PC-9 (cell line): ENCODE data around the gene WDR37. TPM values are rescaled to one million over a fixed set of nuclear protein-coding genes. Genes with fewer than 3 reads are reported as not detected.

ENCODE experiments used
- BruUV-seq: library from RNA; stranded (reverse); fragments of 400-500 nt; replicated peaks from 2 replicates; lab custom pipeline; 2021; lab: Mats Ljungman, UMichigan
- CTCF ChIA-PET: fragments of 300-600 bp; sonication (Branson Sonifier 250); formaldehyde crosslinking; loops from one replicate; lab custom pipeline; 2022; ENCODE audit warnings: antibody characterized with exemption; lab: Charles Lee
- POLR2A ChIA-PET: fragments of 300-600 bp; sonication (Branson Sonifier 250); formaldehyde crosslinking; loops from one replicate; lab custom pipeline; 2022; ENCODE audit warnings: antibody characterized with exemption; ENCODE audit not compliant: unreplicated experiment; lab: Charles Lee
- DNase-seq, 2 experiments: peaks; one replicate each; pipeline versions ENCODE4 v3.0.0 to v3.0.0-alpha.2; 2015 to 2022; ENCODE audit warnings: mixed read lengths in 1 of 2
- H2AFZ ChIP-seq: fragments of 200-600 bp; sonication (generic); 2 replicates; pipeline ENCODE4 v1.8.1; 2017; ENCODE audit warnings: antibody characterized with exemption
- H3F3A ChIP-seq: fragments of 200-600 bp; sonication (generic); 2 replicates; pipeline ENCODE4 v1.8.1; 2017; ENCODE audit warnings: antibody characterized with exemption, mild to moderate bottlenecking, low read depth; ENCODE audit not compliant: insufficient read depth
- H3K27ac ChIP-seq: fragments of 200-600 bp; sonication (generic); 2 replicates; pipeline ENCODE4 v1.6.1; 2016; ENCODE audit warnings: mixed run types
- H3K27me3 ChIP-seq: fragments of 200-600 bp; sonication (generic); 2 replicates; pipeline ENCODE4 v1.6.1; 2016; ENCODE audit warnings: low read depth, mixed run types; ENCODE audit not compliant: insufficient read depth
- H3K36me3 ChIP-seq: fragments of 200-600 bp; sonication (generic); 2 replicates; pipeline ENCODE4 v1.6.1; 2016; ENCODE audit warnings: low read depth, mixed run types
- H3K4me1 ChIP-seq: fragments of 200-600 bp; sonication (generic); replicated peaks from 2 replicates; pipeline ENCODE4 v1.6.1; 2016; ENCODE audit warnings: mixed run types; ENCODE audit not compliant: insufficient read depth
- H3K4me2 ChIP-seq: fragments of 200-600 bp; sonication (generic); 2 replicates; pipeline ENCODE4 v1.6.1; 2017; ENCODE audit warnings: mixed run types
- H3K4me3 ChIP-seq: fragments of 200-600 bp; sonication (generic); 2 replicates; pipeline ENCODE4 v1.6.1; 2016; ENCODE audit warnings: mixed run types
- H3K79me2 ChIP-seq: fragments of 200-600 bp; sonication (generic); 2 replicates; pipeline ENCODE4 v1.6.1; 2017; ENCODE audit warnings: low read depth, mixed run types
- H3K9me2 ChIP-seq: fragments of 200-600 bp; sonication (generic); 2 replicates; pipeline ENCODE4 v1.8.1; 2017; ENCODE audit warnings: mild to moderate bottlenecking; ENCODE audit not compliant: insufficient read depth
- H3K9me3 ChIP-seq: fragments of 200-600 bp; sonication (generic); 2 replicates; pipeline ENCODE4 v1.8.1; 2016; ENCODE audit warnings: low read depth; ENCODE audit not compliant: insufficient read depth
- H4K20me1 ChIP-seq: fragments of 200-600 bp; sonication (generic); 2 replicates; pipeline ENCODE4 v1.8.1; 2017; ENCODE audit not compliant: insufficient read depth
- EZH2 ChIP-seq: fragments of 200-600 bp; sonication (generic); IDR thresholded peaks from 2 replicates; pipeline ENCODE4 v1.8.0; 2017; ENCODE audit warnings: antibody characterized with exemption, low read depth
- intact Hi-C: fragments of 100-400 bp; cut with micrococcal nuclease; formaldehyde crosslinking; loops from one replicate; pipeline ENCODE4 v1.10.0; 2022; ENCODE audit not compliant: unreplicated experiment
- total RNA-seq: library from RNA; stranded (reverse); gene quantifications from 2 replicates; pipeline ENCODE4 v1.2.3, GENCODE V29; 2021
- TF ChIP-seq, protein P1 (sequence below): fragments of 200-600 bp; sonication (generic); conservative IDR thresholded peaks from 2 replicates; pipeline ENCODE4 v1.6.1; 2017; ENCODE audit warnings: mixed run types, antibody characterized with exemption, mild to moderate bottlenecking, moderate library complexity

The WDR37 gene
- total RNA-seq, 1 experiment from 2014 or later, result 12.3 TPM

GRCh38 chr10:1114719-1115606, 58.8 kb downstream of the WDR37 start:
- intact Hi-C loops, result loop anchor here (10.0 kb wide), 1 partner anchor 1930 kb away; no protein-coding TSS in a partner anchor
- CTCF ChIA-PET, result no interaction called here
- H3K9me2 ChIP-seq, result no peaks in the 10 kb centered on the region
- H3K27me3 ChIP-seq, result no peaks in the 10 kb centered on the region
- no peak overlapping the region for H3K4me2 ChIP-seq
- no peaks in the 10 kb centered on the region for H3K4me1 ChIP-seq
- H3K36me3 ChIP-seq, result no peaks in the 10 kb centered on the region
- H2AFZ ChIP-seq, result no peak overlapping the region
- H3K27ac ChIP-seq, result no peak overlapping the region
- TF ChIP-seq EZH2, result no peak
- TF ChIP-seq, protein P1, sequence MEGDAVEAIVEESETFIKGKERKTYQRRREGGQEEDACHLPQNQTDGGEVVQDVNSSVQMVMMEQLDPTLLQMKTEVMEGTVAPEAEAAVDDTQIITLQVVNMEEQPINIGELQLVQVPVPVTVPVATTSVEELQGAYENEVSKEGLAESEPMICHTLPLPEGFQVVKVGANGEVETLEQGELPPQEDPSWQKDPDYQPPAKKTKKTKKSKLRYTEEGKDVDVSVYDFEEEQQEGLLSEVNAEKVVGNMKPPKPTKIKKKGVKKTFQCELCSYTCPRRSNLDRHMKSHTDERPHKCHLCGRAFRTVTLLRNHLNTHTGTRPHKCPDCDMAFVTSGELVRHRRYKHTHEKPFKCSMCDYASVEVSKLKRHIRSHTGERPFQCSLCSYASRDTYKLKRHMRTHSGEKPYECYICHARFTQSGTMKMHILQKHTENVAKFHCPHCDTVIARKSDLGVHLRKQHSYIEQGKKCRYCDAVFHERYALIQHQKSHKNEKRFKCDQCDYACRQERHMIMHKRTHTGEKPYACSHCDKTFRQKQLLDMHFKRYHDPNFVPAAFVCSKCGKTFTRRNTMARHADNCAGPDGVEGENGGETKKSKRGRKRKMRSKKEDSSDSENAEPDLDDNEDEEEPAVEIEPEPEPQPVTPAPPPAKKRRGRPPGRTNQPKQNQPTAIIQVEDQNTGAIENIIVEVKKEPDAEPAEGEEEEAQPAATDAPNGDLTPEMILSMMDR, result no peak
- POLR2A ChIA-PET, result no interaction called here
- DNase-seq, result no peak
- H3F3A ChIP-seq, result no peaks in the 10 kb centered on the region
- H3K9me3 ChIP-seq, result no peaks in the 10 kb centered on the region
- no TSS peak for BruUV-seq
- no peak overlapping the region for H3K4me3 ChIP-seq
- no peaks in the 10 kb centered on the region for H3K79me2 ChIP-seq
- H4K20me1 ChIP-seq, result no peaks in the 10 kb centered on the region; the same call in 1 of the 2 replicates

DNA sequence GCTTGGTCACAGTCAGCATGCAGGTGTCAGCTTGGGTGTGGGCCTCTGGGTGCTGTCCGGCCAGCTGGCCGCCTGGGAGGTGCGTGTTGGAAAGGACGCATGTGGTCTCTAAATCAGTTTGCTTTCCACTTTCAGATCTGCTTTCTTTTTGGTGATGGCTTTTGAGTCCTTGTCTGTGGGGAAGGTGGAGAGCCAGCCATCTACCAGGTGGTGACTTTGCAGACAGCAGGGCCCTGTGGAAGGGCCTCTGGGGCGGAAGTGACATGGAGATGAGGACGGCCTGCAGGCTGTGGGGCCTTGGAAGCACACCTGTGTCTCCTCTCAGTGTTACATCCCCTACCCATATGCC, 59.4 kb downstream of the WDR37 start:
- Histone ChIP-seq H3K9me3 (no peaks in the 10 kb centered on the region), H3K27me3 (no peaks in the 10 kb centered on the region), H3K9me2 (no peaks in the 10 kb centered on the region), H4K20me1 (no peaks in the 10 kb centered on the region; the same call in 1 of the 2 replicates), H3K4me3 (no peak overlapping the region), H3K36me3 (no peaks in the 10 kb centered on the region), H2AFZ (no peak overlapping the region), H3K79me2 (no peaks in the 10 kb centered on the region), H3K27ac (no peak overlapping the region), H3K4me2 (no peak overlapping the region), H3K4me1 (no peaks in the 10 kb centered on the region), H3F3A (no peaks in the 10 kb centered on the region)
- DNase-seq, result no peak
- ChIA-PET CTCF (no interaction called here), POLR2A (no interaction called here)
- intact Hi-C loops, result loop anchor here (10.0 kb wide), 1 partner anchor 1929 kb away; no protein-coding TSS in a partner anchor
- no TSS peak for BruUV-seq
- TF ChIP-seq, protein P1, result no peak
- no peak for TF ChIP-seq EZH2

- H3K27ac ChIP-seq, result no peak overlapping the region
- CTCF ChIA-PET, result no interaction called here
- H3K9me3 ChIP-seq, result no peaks in the 10 kb centered on the region
- no peaks in the 10 kb centered on the region for H3K9me2 ChIP-seq
- no peak for DNase-seq
- no TSS peak for BruUV-seq
- H3K4me2 ChIP-seq, result no peak overlapping the region
- no peaks in the 10 kb centered on the region for H3K4me1 ChIP-seq
- no peak overlapping the region for H3K4me3 ChIP-seq
- no peak for TF ChIP-seq EZH2
- TF ChIP-seq, protein P1, result no peak
- POLR2A ChIA-PET, result no interaction called here
- no peaks in the 10 kb centered on the region for H3F3A ChIP-seq
- no peaks in the 10 kb centered on the region for H3K36me3 ChIP-seq
- H4K20me1 ChIP-seq, result no peaks in the 10 kb centered on the region; the same call in 1 of the 2 replicates
- H3K79me2 ChIP-seq, result no peaks in the 10 kb centered on the region
- intact Hi-C loops, result loop anchor here (10.0 kb wide), 1 partner anchor 1929 kb away; no protein-coding TSS in a partner anchor
- H3K27me3 ChIP-seq, result no peaks in the 10 kb centered on the region
- H2AFZ ChIP-seq, result no peak overlapping the region
Measured at GRCh38 chr10:1116051-1116450, 59.9 kb downstream of the WDR37 start.
